Ramos (cell line): ENCODE data around the gene SLC22A3.

Experiments
- in situ Hi-C: fragments of 300-500 bp; cut with MboI; formaldehyde crosslinking; loops from one replicate; pipeline ENCODE4 v1.14.3; 2022; ENCODE audit warnings: low sequenced_read_pairs; ENCODE audit not compliant: unreplicated experiment

The SLC22A3 gene

GRCh38 chr6:160431791-160432404, 83.7 kb downstream of the SLC22A3 start:
- in situ Hi-C loops: loop anchor here (25.0 kb wide), 1 partner anchor 745 kb away; the partner anchor contains the start of gene SOD2

- in situ Hi-C loops: loop anchor here (25.0 kb wide), 1 partner anchor 749 kb away; the partner anchor contains the start of gene SOD2
Observed at GRCh38 chr6:160435935-160436334, 87.8 kb downstream of the SLC22A3 start.

DNA sequence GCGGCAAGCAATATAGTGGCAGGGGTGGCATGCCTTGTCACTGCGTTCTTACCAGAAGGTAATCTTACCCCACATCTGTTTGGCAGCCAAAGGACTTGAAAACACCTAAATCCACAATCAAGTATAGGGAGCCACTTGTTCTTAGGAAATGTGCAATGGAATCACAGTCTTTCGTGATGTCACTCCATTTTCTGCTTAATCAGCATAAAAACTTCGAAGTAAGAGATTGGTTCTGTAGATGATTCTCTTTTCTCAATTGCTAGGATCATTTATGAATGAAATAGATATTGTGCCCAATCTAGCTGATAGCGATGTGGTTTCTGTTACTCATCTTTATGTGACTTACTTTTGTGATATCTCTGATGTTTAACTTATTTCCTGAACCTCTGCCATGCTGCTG, 89.0 kb downstream of the SLC22A3 start:
- in situ Hi-C loops: loop anchor here (25.0 kb wide), 1 partner anchor 750 kb away; the partner anchor contains the start of gene SOD2

DNA sequence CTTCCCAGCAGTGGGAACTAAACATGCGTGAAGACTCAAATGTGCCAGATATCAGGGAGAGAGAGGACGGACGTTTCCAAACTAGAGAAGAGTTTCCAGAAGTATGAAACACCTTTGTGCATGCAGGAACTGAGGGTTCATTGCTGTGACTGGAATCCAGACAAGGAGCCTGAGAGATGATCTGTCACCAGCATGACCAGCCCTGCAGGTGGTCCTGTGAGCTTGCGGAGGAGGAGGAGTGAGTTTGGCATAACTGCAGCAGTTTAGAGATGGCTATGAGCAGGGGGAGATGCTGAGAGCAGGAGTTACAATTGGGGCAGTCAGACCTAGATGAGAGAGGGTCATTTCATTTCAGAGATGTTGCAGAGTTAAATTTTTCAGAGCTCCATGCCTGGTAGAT, 89.6 kb downstream of the SLC22A3 start:
- in situ Hi-C loops: loop anchor here (25.0 kb wide), 1 partner anchor 750 kb away; the partner anchor contains the start of gene SOD2

- in situ Hi-C loops: loop anchor here (25.0 kb wide), 1 partner anchor 751 kb away; the partner anchor contains the start of gene SOD2
Observed at GRCh38 chr6:160438481-160438880, 90.3 kb downstream of the SLC22A3 start.

DNA sequence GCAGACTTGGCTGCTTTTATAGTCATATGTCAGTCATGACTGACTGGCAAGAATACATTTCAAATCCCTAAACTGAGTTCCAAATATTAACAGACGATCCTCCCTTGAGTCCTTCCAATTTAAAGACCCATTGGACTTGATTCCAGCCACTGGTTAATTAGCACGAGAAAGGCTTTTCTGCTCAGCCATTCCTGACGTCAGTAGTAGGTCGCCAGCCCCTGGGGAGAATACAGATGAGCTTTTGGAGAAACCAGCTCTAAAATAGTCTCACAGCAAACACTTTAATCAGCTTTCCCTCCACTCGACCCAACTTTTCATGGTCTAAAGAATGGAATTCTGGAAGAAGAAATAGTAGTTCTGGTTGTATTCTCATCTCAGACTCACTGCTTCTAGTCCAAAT, 91.6 kb downstream of the SLC22A3 start:
- in situ Hi-C loops: loop anchor here (25.0 kb wide), 1 partner anchor 752 kb away; the partner anchor contains the start of gene SOD2

DNA sequence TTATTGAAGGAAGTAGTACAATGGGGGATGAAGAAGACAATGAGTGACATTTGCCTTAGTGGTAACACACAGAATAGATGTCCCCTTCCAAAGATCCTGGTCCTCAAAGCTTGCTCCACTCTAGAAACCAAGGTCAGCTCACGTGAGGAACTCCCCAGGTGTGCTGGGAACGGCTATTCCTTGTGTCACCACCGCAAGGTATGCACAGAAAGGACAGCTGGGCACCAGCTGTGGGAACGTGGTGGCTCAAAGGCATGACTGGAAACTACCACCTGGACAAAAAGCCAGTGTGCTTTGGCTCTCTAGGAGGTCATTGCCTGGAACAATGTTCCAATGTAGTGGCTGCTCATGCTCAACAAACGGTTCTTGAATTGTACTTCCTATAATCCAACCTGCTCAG, 94.0 kb downstream of the SLC22A3 start:
- in situ Hi-C loops: loop anchor here (25.0 kb wide), 1 partner anchor 755 kb away; the partner anchor contains the start of gene SOD2

DNA sequence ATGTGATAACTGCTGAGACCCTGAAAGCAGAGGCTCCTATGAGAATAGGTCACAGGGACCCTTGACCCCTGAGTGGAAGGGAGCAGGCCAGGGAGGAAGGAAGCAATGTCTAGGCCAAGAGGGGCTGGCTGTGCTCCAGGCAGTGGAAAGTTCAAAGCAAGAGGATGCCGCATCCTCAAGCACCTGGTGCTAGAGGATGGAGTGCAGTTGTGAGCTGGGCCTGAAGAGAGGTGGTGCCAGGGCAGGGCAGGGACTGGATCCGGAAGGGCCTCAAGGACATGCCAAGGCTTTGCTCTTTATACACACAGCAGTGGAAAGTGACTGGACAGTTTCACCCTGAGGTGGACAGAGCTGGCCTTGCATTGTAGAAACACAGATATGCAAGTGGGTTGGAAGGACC, 97.0 kb downstream of the SLC22A3 start:
- in situ Hi-C loops: loop anchor here (25.0 kb wide), 1 partner anchor 758 kb away; the partner anchor contains the start of gene SOD2

- in situ Hi-C loops: loop anchor here (25.0 kb wide), 1 partner anchor 760 kb away; the partner anchor contains the start of gene SOD2
Observed at GRCh38 chr6:160447350-160447749, 99.2 kb downstream of the SLC22A3 start.

- in situ Hi-C loops: loop anchor here (10.0 to 25.0 kb wide), 3 partner anchors 305 to 762 kb away; partner anchors contain the start of gene SOD2
Observed at GRCh38 chr6:160449787-160450186, 101.6 kb downstream of the SLC22A3 start.

DNA sequence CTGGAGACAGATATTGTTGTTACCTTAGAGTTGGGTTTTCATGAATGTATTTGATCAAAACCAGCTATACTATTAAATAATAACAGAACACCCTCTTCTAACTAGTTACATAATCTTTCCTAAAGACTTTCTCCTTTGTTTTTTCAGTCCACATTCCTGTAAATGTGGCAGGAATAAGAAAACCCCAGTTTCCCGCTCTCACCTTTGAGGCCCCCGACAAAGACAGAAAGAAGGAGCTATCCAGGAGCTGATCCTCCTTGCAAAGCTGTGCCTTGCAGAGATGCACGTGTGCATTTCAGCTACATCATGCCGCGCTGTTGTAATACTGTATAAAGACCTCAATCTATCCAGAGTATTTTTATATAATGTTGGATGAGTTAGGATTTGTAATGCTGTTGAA, 102.7 kb downstream of the SLC22A3 start:
- in situ Hi-C loops: loop anchor here (10.0 to 25.0 kb wide), 2 partner anchors 306 to 589 kb away; no protein-coding TSS in a partner anchor

- in situ Hi-C loops: loop anchor here (10.0 to 25.0 kb wide), 2 partner anchors 310 to 592 kb away; no protein-coding TSS in a partner anchor
Observed at GRCh38 chr6:160454303-160454702, 106.1 kb downstream of the SLC22A3 start.

DNA sequence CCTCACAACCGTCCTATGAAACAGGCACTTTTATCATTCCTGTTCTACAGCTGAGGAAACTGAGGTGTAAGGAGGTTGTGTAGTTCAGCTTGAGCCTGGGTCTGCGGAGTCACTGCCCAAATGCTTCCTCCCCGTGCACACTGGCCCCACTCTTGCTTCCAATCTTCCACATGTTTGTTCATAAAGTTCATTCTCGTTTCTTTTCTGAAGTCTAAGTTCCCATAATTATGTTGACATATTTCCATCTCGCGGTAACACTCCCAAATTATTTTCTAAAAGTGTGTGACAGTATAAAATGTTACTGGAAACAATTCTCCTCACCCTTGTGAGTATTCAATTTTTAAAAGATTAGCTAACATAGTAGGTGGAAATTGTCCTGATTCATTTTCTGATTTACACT, 106.9 kb downstream of the SLC22A3 start:
- in situ Hi-C loops: loop anchor here (10.0 to 25.0 kb wide), 2 partner anchors 310 to 593 kb away; no protein-coding TSS in a partner anchor

DNA sequence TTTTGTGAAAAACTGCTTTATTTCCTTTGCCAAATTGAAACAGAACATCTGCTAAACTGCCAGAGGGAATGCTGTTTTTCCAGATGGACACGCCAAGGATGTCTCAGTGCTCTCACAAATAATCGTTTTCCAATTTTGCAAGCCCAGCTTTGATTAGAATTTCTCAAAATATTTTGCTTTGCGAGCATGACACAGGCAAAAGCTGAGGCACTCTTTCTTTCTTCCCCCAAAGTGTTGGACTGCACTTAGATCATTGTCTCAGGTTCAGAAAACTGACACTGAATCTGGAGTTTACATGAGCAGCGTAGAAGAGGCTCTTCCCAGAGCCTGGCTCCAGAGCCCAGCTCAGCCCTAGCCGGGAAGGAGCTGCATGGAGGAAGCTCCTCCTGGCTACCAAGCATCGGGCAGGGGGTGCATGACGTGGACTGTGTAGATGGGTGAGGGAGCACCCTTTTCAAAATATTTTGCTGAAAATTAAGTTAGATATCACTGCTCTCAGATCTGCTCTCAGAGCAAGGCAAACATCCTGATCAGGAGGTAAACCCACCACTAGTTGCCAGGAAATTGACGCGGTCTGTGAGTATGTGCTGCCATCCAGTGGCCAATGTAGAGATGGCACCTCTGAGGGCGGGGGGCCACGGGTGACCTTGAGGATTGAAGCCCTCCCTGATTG, 107.5 kb downstream of the SLC22A3 start:
- in situ Hi-C loops: loop anchor here (10.0 to 25.0 kb wide), 2 partner anchors 311 to 593 kb away; no protein-coding TSS in a partner anchor

- in situ Hi-C loops: loop anchor here (10.0 to 25.0 kb wide), 2 partner anchors 311 to 594 kb away; no protein-coding TSS in a partner anchor
Observed at GRCh38 chr6:160456214-160456546, 108.0 kb downstream of the SLC22A3 start.

GRCh38 chr6:160457823-160458222, 109.6 kb downstream of the SLC22A3 start:
- in situ Hi-C loops: loop anchor here (10.0 to 25.0 kb wide), 2 partner anchors 313 to 596 kb away; no protein-coding TSS in a partner anchor

GRCh38 chr6:160461641-160462040, 113.5 kb downstream of the SLC22A3 start:
- in situ Hi-C loops: loop anchor here (25.0 kb wide), 1 partner anchor 599 kb away; no protein-coding TSS in a partner anchor

- in situ Hi-C loops: loop anchor here (25.0 kb wide), 1 partner anchor 600 kb away; no protein-coding TSS in a partner anchor
Observed at GRCh38 chr6:160462116-160462515, 113.9 kb downstream of the SLC22A3 start.

DNA sequence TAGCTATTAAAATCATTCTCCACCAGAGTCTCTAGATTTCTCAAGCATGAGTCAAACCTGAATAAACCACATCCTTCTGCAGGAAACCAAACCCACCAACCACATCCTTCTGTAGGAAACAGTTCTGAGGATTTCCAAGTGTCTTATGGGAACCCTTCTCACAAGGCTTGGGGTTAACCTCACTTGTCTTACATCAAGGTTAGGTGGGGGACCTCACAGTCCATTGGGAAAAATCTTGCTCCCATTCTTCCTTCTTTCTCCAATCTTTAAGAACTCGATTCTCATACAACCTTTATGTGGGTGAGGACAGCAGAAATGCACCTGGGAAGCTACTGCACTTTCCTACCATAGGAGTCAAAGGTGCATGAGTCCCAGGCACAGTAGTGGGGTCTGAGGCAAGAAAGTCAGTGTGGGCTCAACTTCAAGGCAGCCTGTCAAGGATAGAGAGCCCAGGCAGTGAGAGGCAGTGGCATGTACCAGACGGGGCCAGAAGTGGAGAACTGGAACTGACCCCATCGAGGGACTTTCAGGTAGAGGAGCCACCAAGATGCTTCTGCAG, 114.5 kb downstream of the SLC22A3 start:
- in situ Hi-C loops: loop anchor here (25.0 kb wide), 1 partner anchor 600 kb away; no protein-coding TSS in a partner anchor

GRCh38 chr6:160464744-160465143, 116.6 kb downstream of the SLC22A3 start:
- in situ Hi-C loops: loop anchor here (25.0 kb wide), 1 partner anchor 602 kb away; no protein-coding TSS in a partner anchor
